HepG2 (cell line): Measurements from ENCODE around the gene GATAD2B. TPM values are rescaled to one million over a fixed set of nuclear protein-coding genes. Genes with fewer than 3 reads are reported as not detected.
"Not testable (repeated sequence)": the region's sequence is repeated elsewhere in the genome, so short reads cannot be mapped to it uniquely, and the experiment has no call there.

Experiments used
- ATAC-seq: fragments of 200-7000 bp; cut with Tn5 transposase; 3 replicates; pipeline ENCODE4 v1.9.1; 2020; ENCODE audit warnings: mild to moderate bottlenecking, moderate library complexity
- BruUV-seq: library from RNA; stranded (reverse); fragments of 400-500 nt; replicated peaks from 2 replicates; lab custom pipeline; 2021; lab: Mats Ljungman, UMichigan
- CTCF ChIA-PET: fragments of 300-600 bp; formaldehyde crosslinking; extraction: SDS; loops from one replicate; lab custom pipeline; 2021; ENCODE audit warnings: low total read pairs, inconsistent platforms, low intra/inter-chr PET ratio; lab: Yijun Ruan, JAX
- POLR2A ChIA-PET: fragments of 350-600 bp; sonication (Branson Sonifier 250); formaldehyde crosslinking; loops from one replicate; lab custom pipeline; 2020; ENCODE audit warnings: antibody characterized with exemption, inconsistent platforms; lab: Yijun Ruan, JAX
- DNase-seq: peaks from one replicate; pipeline ENCODE4 v3.0.0-alpha.2; 2015; ENCODE audit warnings: low spot score
- FAIRE-seq: peaks from 3 replicates; lab custom pipeline; 2011; peaks lifted over from hg19 to GRCh38; lab: Jason Lieb, UNC
- H2AFZ ChIP-seq: one replicate; pipeline ENCODE4 v1.6.1; 2011; ENCODE audit warnings: low read length, inconsistent platforms
- H3K27ac ChIP-seq: fragments of 300-600 bp; 3 replicates; pipeline ENCODE4 v1.8.0; 2011; ENCODE audit warnings: mixed run types, mild to moderate bottlenecking, mixed read lengths, low read length, inconsistent platforms; ENCODE audit not compliant: insufficient read depth; ENCODE audit errors: extremely low read length
- H3K27me3 ChIP-seq, 2 experiments: fragments of 200-600 bp in 1 of 2; 2 replicates in 1 of 2; 3 replicates in 1 of 2; pipeline versions ENCODE4 v1.6.0 to v1.8.0; 2011; ENCODE audit warnings: low read length in 2 of 2, mild to moderate bottlenecking in 2 of 2, moderate library complexity in 2 of 2, inconsistent platforms in 1 of 2; ENCODE audit not compliant: insufficient read depth in 2 of 2, control insufficient read depth in 1 of 2
- H3K36me3 ChIP-seq, 2 experiments: fragments of 200-600 bp in 1 of 2; replicated peaks in 1 of 2; 2 replicates in 1 of 2; 3 replicates in 1 of 2; pipeline versions ENCODE4 v1.5.1 to v1.8.0; 2011; ENCODE audit warnings: low read length in 2 of 2, inconsistent platforms in 1 of 2; ENCODE audit not compliant: insufficient read depth in 2 of 2, control insufficient read depth in 1 of 2
- H3K4me1 ChIP-seq: 2 replicates; pipeline ENCODE4 v1.5.1; 2012; ENCODE audit warnings: low read length, inconsistent platforms; ENCODE audit not compliant: insufficient read depth
- H3K4me2 ChIP-seq: 2 replicates; pipeline ENCODE4 v1.6.0; 2011; ENCODE audit warnings: low read depth, low read length, inconsistent platforms
- H3K4me3 ChIP-seq, 3 experiments: fragments of 200-600 bp in 1 of 3; sonication (generic), shearing (Covaris generic) in 1 of 3; replicated peaks in 1 of 3; 2 replicates each; pipeline ENCODE4 v1.5.1; 2011 to 2016; ENCODE audit warnings: low read length in 3 of 3, inconsistent platforms in 2 of 3, low read depth in 2 of 3, mild to moderate bottlenecking in 2 of 3, control low read depth in 1 of 3, mixed read lengths in 1 of 3; ENCODE audit not compliant: insufficient read depth in 1 of 3
- H3K79me2 ChIP-seq: one replicate; pipeline ENCODE4 v1.6.1; 2011; ENCODE audit warnings: low read length, inconsistent platforms; ENCODE audit not compliant: insufficient read depth
- H3K9ac ChIP-seq: 2 replicates; pipeline ENCODE4 v1.6.0; 2011; ENCODE audit warnings: mild to moderate bottlenecking, low read depth, low read length, inconsistent platforms; ENCODE audit not compliant: insufficient read depth
- H3K9me3 ChIP-seq: 2 replicates; pipeline ENCODE4 v1.5.1; 2012; ENCODE audit warnings: mild to moderate bottlenecking, low read length
- H4K20me1 ChIP-seq: 2 replicates; pipeline ENCODE4 v1.6.0; 2011; ENCODE audit warnings: inconsistent platforms, mild to moderate bottlenecking, low read length, moderate library complexity; ENCODE audit not compliant: insufficient read depth
- IRX3 ChIP-seq: sonication (generic); formaldehyde crosslinking; IDR thresholded peaks from 2 replicates; pipeline ENCODE4 v1.8.1; 2023; ENCODE audit warnings: mild to moderate bottlenecking, low read depth, missing genetic modification reagents, borderline replicate concordance
- ZNF121 ChIP-seq: sonication (generic); formaldehyde crosslinking; IDR thresholded peaks from 2 replicates; pipeline ENCODE4 v1.5.0; 2020; ENCODE audit warnings: mild to moderate bottlenecking, missing genetic modification reagents
- WGBS: methylation state at CpG from one replicate; pipeline ENCODE4 v1.1.6; 2017; ENCODE audit warnings: low lambda C conversion rate; 5-methylcytosine and 5-hydroxymethylcytosine counted together
- in situ Hi-C: cut with HindIII; loops from 2 replicates; pipeline ENCODE4 v1.10.0; 2017; ENCODE audit warnings: low pct_unique_long_range_greater_than_20kb; ENCODE audit not compliant: extremely low pct_ligation_motif_present
- intact Hi-C: fragments of 100-400 bp; cut with micrococcal nuclease; formaldehyde crosslinking; loops from one replicate; pipeline ENCODE4 v1.10.0; 2022; ENCODE audit not compliant: unreplicated experiment
- polyA plus RNA-seq, 8 experiments: library from polyadenylated mRNA; depleted of rRNA in 3 of 8; stranded (reverse) in 7 of 8; unstranded in 1 of 8; fragments of >200 nt; fragmentation: Illumina TruSeq in 4 of 8; extraction: Trizol in 4 of 8; gene quantifications; 2 replicates each; pipeline versions ENCODE4 v1.2.1 to v1.2.3, GENCODE V29; 2011 to 2016; ENCODE audit warnings: low read depth in 4 of 8, missing spikeins in 1 of 8, mixed read lengths in 1 of 8; ENCODE audit not compliant: insufficient read depth in 1 of 8
- total RNA-seq, 5 experiments: library from RNA; depleted of rRNA; stranded (reverse); fragments of >200 nt; fragmentation: Illumina TruSeq; extraction: Trizol; gene quantifications; 2 replicates each; pipeline ENCODE4 v1.2.3, GENCODE V29; 2016; ENCODE audit warnings: low read depth in 1 of 5

The GATAD2B gene
- total and polyA plus RNA-seq, 2 of the 13 experiments (the other 11 are each of a cell fraction or from before 2014, with no cell fraction given) = 3.2 to 5.2 TPM

- in situ Hi-C loops = no loop called here
- POLR2A ChIA-PET = no interaction called here
- no peaks in the 10 kb centered on the region for H3K27me3 ChIP-seq
- intact Hi-C loops = no loop called here
- H3K9me3 ChIP-seq = no peaks in the 10 kb centered on the region
- H4K20me1 ChIP-seq = no peaks in the 10 kb centered on the region; the same call in 1 of the 2 replicates
- DNase-seq (no peak), FAIRE-seq (no peak), ATAC-seq (no peak)
- no peaks in the 10 kb centered on the region for H3K36me3 ChIP-seq
- no peak overlapping the region for H2AFZ ChIP-seq
- H3K27ac ChIP-seq = no peak overlapping the region
- peaks cover 6% of the 10 kb centered on the region for H3K4me1 ChIP-seq
- H3K4me3 ChIP-seq = no peak overlapping the region
- H3K4me2 ChIP-seq = no peak overlapping the region
- peak; percentile 52; the same call in 1 of the 2 replicates for TF ChIP-seq ZNF121 (CRISPR knock-in tag)
- no peak for TF ChIP-seq IRX3 (CRISPR knock-in tag)
- H3K9ac ChIP-seq = no peak overlapping the region
- CTCF ChIA-PET = no interaction called here
- BruUV-seq = no TSS peak
- H3K79me2 ChIP-seq = peaks cover 11% of the 10 kb centered on the region
- 97% methylated on average over 3 of the region's 3 CpGs for WGBS
Measured at GRCh38 chr1:153845158-153845557, 77.6 kb downstream of the GATAD2B start.

GRCh38 chr1:153844349-153844748, 78.4 kb downstream of the GATAD2B start:
- intact Hi-C loops = not testable (repeated sequence)

More at GRCh38 chr1:153844349-153844748, 78.4 kb downstream of the GATAD2B start:
- H3K4me1 ChIP-seq, H3K27ac ChIP-seq, H3K27me3 ChIP-seq, CTCF ChIA-PET, H2AFZ ChIP-seq, in situ Hi-C loops, ATAC-seq, H3K9me3 ChIP-seq, H4K20me1 ChIP-seq, BruUV-seq, POLR2A ChIA-PET, H3K4me2 ChIP-seq, FAIRE-seq, H3K36me3 ChIP-seq, H3K9ac ChIP-seq, DNase-seq, H3K4me3 ChIP-seq: not testable (repeated sequence)
- peaks cover 11% of the 10 kb centered on the region for H3K79me2 ChIP-seq
- 81% methylated on average over 3 of the region's 3 CpGs for WGBS
